GM12878 (cell line): Measurements from ENCODE around the gene ATXN7L1.

Experiments used
- POLR2AphosphoS5 ChIP-seq: IDR thresholded peaks from 2 replicates; pipeline ENCODE4 v1.6.1; 2011; ENCODE audit warnings: mild to moderate bottlenecking, low read length, inconsistent platforms
- TF ChIP-seq, protein P1 (sequence below): IDR thresholded peaks from 2 replicates; pipeline ENCODE4 v1.6.1; 2011; ENCODE audit warnings: low read depth, low read length, improper control_type of control experiment, borderline replicate concordance
- TF ChIP-seq, protein P2 (sequence below), 3 experiments: IDR thresholded peaks in 2 of 3; conservative IDR thresholded peaks in 1 of 3; 2 replicates each; pipeline ENCODE4 v1.5.1; 2011; ENCODE audit warnings: low read depth in 3 of 3, low read length in 3 of 3, mild to moderate bottlenecking in 3 of 3, control low read depth in 2 of 3, moderate library complexity in 2 of 3, inconsistent platforms in 1 of 3, mixed read lengths in 1 of 3; ENCODE audit not compliant: control insufficient read depth in 2 of 3, insufficient read depth in 1 of 3; ENCODE audit errors: extremely low read depth in 1 of 3

- TF ChIP-seq, protein P1, sequence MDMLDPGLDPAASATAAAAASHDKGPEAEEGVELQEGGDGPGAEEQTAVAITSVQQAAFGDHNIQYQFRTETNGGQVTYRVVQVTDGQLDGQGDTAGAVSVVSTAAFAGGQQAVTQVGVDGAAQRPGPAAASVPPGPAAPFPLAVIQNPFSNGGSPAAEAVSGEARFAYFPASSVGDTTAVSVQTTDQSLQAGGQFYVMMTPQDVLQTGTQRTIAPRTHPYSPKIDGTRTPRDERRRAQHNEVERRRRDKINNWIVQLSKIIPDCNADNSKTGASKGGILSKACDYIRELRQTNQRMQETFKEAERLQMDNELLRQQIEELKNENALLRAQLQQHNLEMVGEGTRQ = no peak
- TF ChIP-seq, protein P2, sequence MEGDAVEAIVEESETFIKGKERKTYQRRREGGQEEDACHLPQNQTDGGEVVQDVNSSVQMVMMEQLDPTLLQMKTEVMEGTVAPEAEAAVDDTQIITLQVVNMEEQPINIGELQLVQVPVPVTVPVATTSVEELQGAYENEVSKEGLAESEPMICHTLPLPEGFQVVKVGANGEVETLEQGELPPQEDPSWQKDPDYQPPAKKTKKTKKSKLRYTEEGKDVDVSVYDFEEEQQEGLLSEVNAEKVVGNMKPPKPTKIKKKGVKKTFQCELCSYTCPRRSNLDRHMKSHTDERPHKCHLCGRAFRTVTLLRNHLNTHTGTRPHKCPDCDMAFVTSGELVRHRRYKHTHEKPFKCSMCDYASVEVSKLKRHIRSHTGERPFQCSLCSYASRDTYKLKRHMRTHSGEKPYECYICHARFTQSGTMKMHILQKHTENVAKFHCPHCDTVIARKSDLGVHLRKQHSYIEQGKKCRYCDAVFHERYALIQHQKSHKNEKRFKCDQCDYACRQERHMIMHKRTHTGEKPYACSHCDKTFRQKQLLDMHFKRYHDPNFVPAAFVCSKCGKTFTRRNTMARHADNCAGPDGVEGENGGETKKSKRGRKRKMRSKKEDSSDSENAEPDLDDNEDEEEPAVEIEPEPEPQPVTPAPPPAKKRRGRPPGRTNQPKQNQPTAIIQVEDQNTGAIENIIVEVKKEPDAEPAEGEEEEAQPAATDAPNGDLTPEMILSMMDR (IDR thresholded peaks at IDR 0.05 in 2 of 3, conservative IDR thresholded peaks at IDR 0.05 in 1 of 3; ENCODE audit: control insufficient read depth in 2 of 3, extremely low read depth in 1 of 3, insufficient read depth in 1 of 3, low read depth in 3 of 3, low read length in 3 of 3) = no peak
- no peak for TF ChIP-seq POLR2AphosphoS5
These were observed 258.4 kb downstream of the ATXN7L1 start for GRCh38 chr7:105618016-105618296.
